B cell (primary cell): ENCODE measurements around the gene NAXD. TPM values are rescaled to one million over a fixed set of nuclear protein-coding genes. Genes with fewer than 3 reads are reported as not detected.

Experiments used
- ATAC-seq: fragments of 200-7000 bp; cut with Tn5 transposase; one replicate; pipeline ENCODE4 v1.10.0; 2021; ENCODE audit warnings: low read depth, mild to moderate bottlenecking, moderate number of reproducible peaks, moderate library complexity
- CTCF ChIA-PET: fragments of 350-600 bp; sonication (Branson Sonifier 250); formaldehyde crosslinking; loops from one replicate; lab custom pipeline; 2021; ENCODE audit warnings: antibody characterized with exemption, inconsistent platforms; lab: Charles Lee
- POLR2A ChIA-PET: fragments of 350-600 bp; sonication (Branson Sonifier 250); formaldehyde crosslinking; loops from one replicate; lab custom pipeline; 2021; ENCODE audit warnings: antibody characterized with exemption; lab: Charles Lee
- DNase-seq: peaks from one replicate; pipeline ENCODE4 v3.0.0; 2013
- H2AFZ ChIP-seq: 2 replicates; pipeline ENCODE4 v1.6.1; 2012; ENCODE audit warnings: mild to moderate bottlenecking, low read depth, low read length; ENCODE audit not compliant: insufficient read depth, poor library complexity, severe bottlenecking
- H3K27ac ChIP-seq, 2 donors: 1 replicate in 1 of 2; 2 replicates in 1 of 2; pipeline ENCODE4 v1.5.1; 2012 to 2013; ENCODE audit warnings: low read length in 2 of 2, mild to moderate bottlenecking in 2 of 2, moderate library complexity in 1 of 2
- H3K27me3 ChIP-seq, 4 experiments: fragments of 200-600 bp in 1 of 4; sonication (generic) in 1 of 4; replicated peaks in 1 of 4; 1 replicate in 2 of 4; 2 replicates in 2 of 4; pipeline versions ENCODE4 v1.6.1 to v1.7.0; 2013 to 2016; ENCODE audit warnings: low read length in 3 of 4, mild to moderate bottlenecking in 2 of 4, mixed read lengths in 1 of 4, moderate library complexity in 1 of 4; ENCODE audit not compliant: insufficient read depth in 4 of 4, control insufficient read depth in 3 of 4; ENCODE audit errors: control extremely low read depth in 1 of 4
- H3K36me3 ChIP-seq, 2 experiments: replicated peaks in 1 of 2; 1 replicate in 1 of 2; 2 replicates in 1 of 2; pipeline versions ENCODE4 v1.6.1 to v1.7.1; 2013; ENCODE audit warnings: low read length in 1 of 2; ENCODE audit not compliant: insufficient read depth in 2 of 2, control insufficient read depth in 1 of 2; ENCODE audit errors: control extremely low read depth in 1 of 2, extremely low read depth in 1 of 2
- H3K4me1 ChIP-seq, 2 donors: fragments of 200-600 bp in 1 of 2; sonication (generic) in 1 of 2; 1 replicate in 1 of 2; 2 replicates in 1 of 2; pipeline versions ENCODE4 v1.5.1 to v1.6.1; 2013 to 2017; ENCODE audit warnings: low read length in 2 of 2; ENCODE audit not compliant: control insufficient read depth in 2 of 2, insufficient read depth in 2 of 2
- H3K4me2 ChIP-seq: replicated peaks from 2 replicates; pipeline ENCODE3; 2012; ENCODE audit warnings: mild to moderate bottlenecking, low read depth, low read length; ENCODE audit not compliant: poor library complexity, severe bottlenecking
- H3K4me3 ChIP-seq, 5 experiments: fragments of 200-600 bp in 1 of 5; sonication (generic) in 1 of 5; 1 replicate in 3 of 5; 2 replicates in 2 of 5; pipeline versions ENCODE4 v1.5.1 to v1.7.0; 2011 to 2016; ENCODE audit warnings: low read length in 4 of 5, mild to moderate bottlenecking in 4 of 5, low read depth in 2 of 5, control low read depth in 1 of 5, moderate library complexity in 1 of 5; ENCODE audit not compliant: insufficient read depth in 1 of 5; ENCODE audit errors: control extremely low read depth in 1 of 5, extremely low read depth in 1 of 5
- H3K79me2 ChIP-seq: fragments of 200-600 bp; sonication (generic); one replicate; pipeline ENCODE4 v1.6.0; 2016; ENCODE audit warnings: low read length; ENCODE audit not compliant: control insufficient read depth, insufficient read depth
- H3K9ac ChIP-seq: fragments of 200-600 bp; sonication (generic); 2 replicates; pipeline ENCODE4 v1.6.1; 2017; ENCODE audit warnings: mild to moderate bottlenecking, low read length, moderate library complexity
- H3K9me3 ChIP-seq, 3 donors: one replicate each; pipeline versions ENCODE4 v1.6.1 to v1.7.1; 2013; ENCODE audit warnings: low read length in 2 of 3; ENCODE audit not compliant: control insufficient read depth in 2 of 3, insufficient read depth in 1 of 3; ENCODE audit errors: control extremely low read depth in 1 of 3
- H4K20me1 ChIP-seq: 2 replicates; pipeline ENCODE4 v1.6.0; 2012; ENCODE audit warnings: mild to moderate bottlenecking, low read length; ENCODE audit not compliant: insufficient read depth, control insufficient read depth, poor library complexity, severe bottlenecking
- H3K27ac Mint-ChIP-seq: one replicate; pipeline ENCODE4 v1.8.0; 2021; ENCODE audit warnings: mixed read lengths
- H3K27me3 Mint-ChIP-seq: one replicate; pipeline ENCODE4 v1.8.0; 2021; ENCODE audit warnings: mixed read lengths
- H3K4me1 Mint-ChIP-seq: one replicate; pipeline ENCODE4 v1.8.0; 2021; ENCODE audit warnings: mixed read lengths
- H3K4me3 Mint-ChIP-seq: one replicate; pipeline ENCODE4 v1.8.0; 2021; ENCODE audit warnings: mixed read lengths
- H3K9me3 Mint-ChIP-seq: one replicate; pipeline ENCODE4 v1.8.0; 2022; ENCODE audit warnings: mixed read lengths; ENCODE audit not compliant: insufficient read depth
- EZH2 ChIP-seq: IDR thresholded peaks from 2 replicates; pipeline ENCODE4 v1.6.1; 2012; ENCODE audit warnings: borderline replicate concordance, low read depth, mild to moderate bottlenecking, moderate library complexity, low read length; ENCODE audit not compliant: insufficient read depth, poor library complexity, severe bottlenecking
- WGBS: methylation state at CpG from one replicate; pipeline ENCODE4 v1.1.5; 2013; ENCODE audit warnings: missing lambda C conversion rate; ENCODE audit not compliant: insufficient coverage; 5-methylcytosine and 5-hydroxymethylcytosine counted together
- intact Hi-C: fragments of 100-400 bp; cut with micrococcal nuclease; formaldehyde crosslinking; loops from one replicate; pipeline ENCODE4 v1.10.0; 2022
- polyA plus RNA-seq: library from polyadenylated mRNA; depleted of rRNA; stranded (reverse); fragments of >200 nt; gene quantifications from 2 replicates; pipeline ENCODE4 v1.2.3, GENCODE V29; 2012
- total RNA-seq, 2 donors: library from RNA; stranded (reverse); fragments of 120-200 nt in 1 of 2; gene quantifications; 1 replicate in 1 of 2; 2 replicates in 1 of 2; pipeline versions ENCODE4 v1.2.3 to v1.2.4, GENCODE V29; 2013 to 2022
- TF ChIP-seq, protein P1 (sequence below): fragments of 200-600 bp; IDR thresholded peaks from one replicate; pipeline ENCODE4 v1.8.0; 2022; ENCODE audit warnings: antibody characterized with exemption, mild to moderate bottlenecking

NAXD gene
- total and polyA plus RNA-seq, 2 donors (not counting 1 experiment from before 2014, with no cell fraction given), result 28.4 to 33.3 TPM

DNA sequence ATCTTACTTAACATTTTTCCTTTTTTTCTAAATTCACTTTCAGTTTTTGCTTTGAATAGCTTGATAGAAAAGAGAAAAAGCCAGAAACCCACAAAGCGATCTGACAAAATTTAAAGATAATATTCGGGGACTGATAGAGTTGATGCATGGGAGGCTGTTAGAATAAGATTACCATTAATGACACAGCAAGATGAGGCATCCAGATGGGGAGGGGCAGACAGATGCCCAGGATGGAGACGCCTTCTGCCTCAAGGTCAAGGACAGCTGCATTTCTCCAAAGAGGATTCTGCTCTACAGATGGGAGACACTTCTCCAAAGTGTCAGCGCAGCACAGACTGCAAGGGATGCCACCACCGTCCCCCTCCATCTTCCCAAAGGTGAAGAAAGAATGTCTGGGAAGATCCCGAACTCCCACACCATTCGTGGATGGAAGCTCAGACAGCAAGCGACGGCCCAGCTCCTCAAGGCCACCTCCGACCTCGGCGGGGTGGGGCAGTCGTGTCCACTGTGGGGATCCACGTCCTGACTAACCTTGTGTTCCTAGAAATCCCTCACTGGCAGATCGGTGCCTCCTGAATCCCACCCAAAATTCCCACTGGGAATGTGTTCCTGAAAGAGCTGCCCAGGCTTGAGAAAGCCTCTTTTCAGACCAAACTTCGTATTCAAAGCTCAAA, 32.9 kb downstream of the NAXD start:
- TF ChIP-seq, protein P1, sequence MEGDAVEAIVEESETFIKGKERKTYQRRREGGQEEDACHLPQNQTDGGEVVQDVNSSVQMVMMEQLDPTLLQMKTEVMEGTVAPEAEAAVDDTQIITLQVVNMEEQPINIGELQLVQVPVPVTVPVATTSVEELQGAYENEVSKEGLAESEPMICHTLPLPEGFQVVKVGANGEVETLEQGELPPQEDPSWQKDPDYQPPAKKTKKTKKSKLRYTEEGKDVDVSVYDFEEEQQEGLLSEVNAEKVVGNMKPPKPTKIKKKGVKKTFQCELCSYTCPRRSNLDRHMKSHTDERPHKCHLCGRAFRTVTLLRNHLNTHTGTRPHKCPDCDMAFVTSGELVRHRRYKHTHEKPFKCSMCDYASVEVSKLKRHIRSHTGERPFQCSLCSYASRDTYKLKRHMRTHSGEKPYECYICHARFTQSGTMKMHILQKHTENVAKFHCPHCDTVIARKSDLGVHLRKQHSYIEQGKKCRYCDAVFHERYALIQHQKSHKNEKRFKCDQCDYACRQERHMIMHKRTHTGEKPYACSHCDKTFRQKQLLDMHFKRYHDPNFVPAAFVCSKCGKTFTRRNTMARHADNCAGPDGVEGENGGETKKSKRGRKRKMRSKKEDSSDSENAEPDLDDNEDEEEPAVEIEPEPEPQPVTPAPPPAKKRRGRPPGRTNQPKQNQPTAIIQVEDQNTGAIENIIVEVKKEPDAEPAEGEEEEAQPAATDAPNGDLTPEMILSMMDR, result no peak
- no peak for TF ChIP-seq EZH2
- DNase-seq, result no peak
- Histone ChIP-seq H3K4me3 (no peak overlapping the region), H3K4me1 (peaks cover 46 to 48% of the 10 kb centered on the region in 2 donors), H3K36me3 (peaks cover 0 to 52% of the 10 kb centered on the region in 2 experiments), H3K4me2 (no peak overlapping the region), H2AFZ (no peak overlapping the region), H3K27ac (no peak overlapping the region), H3K9me3 (no peaks in the 10 kb centered on the region), H3K9ac (no peak overlapping the region), H3K79me2 (peaks cover 52% of the 10 kb centered on the region), H3K27me3 (no peaks in the 10 kb centered on the region), H4K20me1 (peaks cover 4% of the 10 kb centered on the region)
- WGBS, result 80% methylated on average over 13 of the region's 16 CpGs
- CTCF ChIA-PET, result interaction anchor here (1.0 to 6.2 kb wide), 7 partner anchors 14 to 419 kb away, joined by 3 to 64 read pairs (median 6); no protein-coding TSS in a partner anchor
- intact Hi-C loops, result loop anchor here (10.0 kb wide), 1 partner anchor 267 kb away; the partner anchor contains the start of gene ANKRD10
- Mint-ChIP-seq H3K4me3 (no peak overlapping the region), H3K4me1 (peaks cover 50% of the 10 kb centered on the region), H3K27me3 (no peaks in the 10 kb centered on the region), H3K27ac (peak overlapping the region; percentile 50), H3K9me3 (no peaks in the 10 kb centered on the region)
- POLR2A ChIA-PET, result interaction anchor here (1.8 kb wide), 1 partner anchor 64 kb away, joined by 6 read pairs; no protein-coding TSS in a partner anchor
- no peak for ATAC-seq

DNA sequence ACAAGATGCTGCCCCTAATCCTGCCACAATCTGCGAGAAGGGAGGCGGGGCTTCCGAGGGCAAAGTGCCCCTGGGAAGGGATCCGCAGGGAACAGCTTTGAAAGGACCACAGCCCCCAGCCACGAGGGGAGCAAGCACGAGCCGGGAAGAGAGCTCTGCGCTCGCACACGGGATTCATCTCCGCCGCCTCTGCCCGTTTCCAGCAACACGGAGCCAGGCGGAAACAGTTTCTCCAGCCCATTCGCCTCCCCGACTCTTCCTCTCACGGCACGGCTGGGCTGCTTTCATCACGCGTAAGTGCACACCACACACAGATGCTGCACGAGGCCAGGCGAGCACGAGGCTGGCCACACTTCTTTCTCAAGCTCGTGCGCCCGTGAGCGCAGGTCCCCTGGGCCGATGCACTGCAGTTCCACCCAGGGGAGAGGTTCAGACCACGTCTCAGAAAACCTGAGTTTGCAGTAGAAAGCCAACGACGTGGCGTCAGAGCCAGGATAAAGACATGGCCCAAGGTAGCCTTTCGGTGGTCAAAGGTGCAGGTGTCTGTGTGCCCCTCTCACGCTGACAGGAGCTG, 33.6 kb downstream of the NAXD start:
- H3K4me3 ChIP-seq, result no peak overlapping the region
- TF ChIP-seq, protein P1, result no peak
- H3K9me3 ChIP-seq, result no peaks in the 10 kb centered on the region
- no peak overlapping the region for H3K27ac ChIP-seq
- 96% methylated on average over 35 of the region's 35 CpGs for WGBS
- ChIA-PET POLR2A (interaction anchor here (1.8 kb wide), 2 partner anchors 27 to 64 kb away, joined by 5 to 6 read pairs; no protein-coding TSS in a partner anchor), CTCF (interaction anchor here (1.0 to 6.2 kb wide), 6 partner anchors 14 to 419 kb away, joined by 3 to 64 read pairs (median 6); no protein-coding TSS in a partner anchor)
- intact Hi-C loops, result loop anchor here (10.0 kb wide), 1 partner anchor 266 kb away; the partner anchor contains the start of gene ANKRD10
- Mint-ChIP-seq H3K4me3 (no peak overlapping the region), H3K4me1 (peaks cover 55% of the 10 kb centered on the region), H3K9me3 (no peaks in the 10 kb centered on the region), H3K27ac (no peak overlapping the region), H3K27me3 (no peaks in the 10 kb centered on the region)
- H2AFZ ChIP-seq, result no peak overlapping the region
- H4K20me1 ChIP-seq, result peaks cover 4% of the 10 kb centered on the region
- no peaks in the 10 kb centered on the region for H3K27me3 ChIP-seq
- H3K4me1 ChIP-seq, result peaks cover 52 to 55% of the 10 kb centered on the region in 2 donors
- peaks cover 0 to 45% of the 10 kb centered on the region in 2 experiments for H3K36me3 ChIP-seq
- no peak for DNase-seq
- no peak for ATAC-seq
- H3K4me2 ChIP-seq, result no peak overlapping the region
- peaks cover 57% of the 10 kb centered on the region for H3K79me2 ChIP-seq
- H3K9ac ChIP-seq, result no peak overlapping the region
